ENCODE results near the gene NDST1.

NDST1 gene

DNA sequence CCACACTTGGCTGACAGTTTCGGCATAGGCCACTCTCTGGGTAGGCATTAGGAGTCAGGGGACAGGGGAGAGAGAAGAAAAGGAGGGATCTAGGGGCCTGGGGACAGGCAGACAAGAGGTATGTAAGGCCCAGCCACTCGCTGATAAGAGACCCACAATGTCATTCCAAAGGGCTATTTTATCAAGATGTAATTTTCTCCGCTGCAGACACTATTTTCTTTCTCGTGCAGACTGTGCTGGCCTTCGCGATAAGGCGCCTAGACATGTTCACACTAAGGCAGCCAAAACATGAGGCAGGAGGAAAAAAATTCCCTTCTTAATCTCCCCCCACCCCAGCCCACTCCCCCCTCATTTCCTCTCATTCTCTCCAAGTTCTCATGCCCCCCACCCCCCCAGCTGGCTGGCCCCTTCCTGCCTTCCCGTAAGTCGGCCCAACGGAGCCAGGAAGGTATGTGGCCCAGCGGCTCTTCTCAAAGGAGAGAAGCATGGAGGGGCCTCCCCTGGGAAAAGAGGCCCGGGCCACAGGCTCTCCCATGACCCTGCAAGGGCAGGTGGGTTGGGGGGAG lies 87.6 kb downstream of the NDST1 start:
- H3K4me3 ChIP-seq (ENCODE audit: low read length): no peak overlapping the region
- DNase-seq (ENCODE audit: low read depth): no peak
- no peak for TF ChIP-seq CTCF (conservative IDR thresholded peaks at IDR 0.05; ENCODE audit: low read length)

- no peak overlapping the region for H3K4me3 ChIP-seq (ENCODE audit: low read length)
- no peak for DNase-seq (ENCODE audit: low read depth)
- no peak for TF ChIP-seq CTCF (conservative IDR thresholded peaks at IDR 0.05; ENCODE audit: low read length)
These were observed 88.4 kb downstream of the NDST1 start for GRCh38 chr5:150596313-150596712.

- no peak overlapping the region for H3K4me3 ChIP-seq (ENCODE audit: low read length)
- no peak for DNase-seq (ENCODE audit: low read depth)
- no peak for TF ChIP-seq CTCF (conservative IDR thresholded peaks at IDR 0.05; ENCODE audit: low read length)
These were observed 88.9 kb downstream of the NDST1 start for GRCh38 chr5:150596826-150597225.

DNA sequence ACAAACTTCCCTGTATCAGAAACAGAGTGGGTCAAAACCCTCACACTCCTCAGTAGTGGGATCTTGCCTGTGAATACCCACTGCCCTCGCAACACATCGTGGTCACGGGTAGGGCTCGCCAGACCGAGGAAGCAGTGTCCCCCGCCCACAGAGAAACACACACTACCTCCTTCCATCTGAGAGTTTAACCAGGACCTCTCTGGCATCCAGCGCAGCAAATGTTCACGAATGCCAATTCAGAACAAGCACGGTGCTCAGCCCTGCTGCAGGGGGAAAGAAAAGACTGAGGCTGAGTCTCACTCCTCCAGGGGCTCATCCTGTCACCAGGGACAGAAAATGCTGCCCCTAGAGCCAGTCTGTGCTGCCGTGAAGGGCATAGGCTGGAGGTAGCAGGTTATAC lies 90.1 kb downstream of the NDST1 start:
- H3K4me3 ChIP-seq (ENCODE audit: low read length): no peak overlapping the region
- no peak for DNase-seq (ENCODE audit: low read depth)
- TF ChIP-seq CTCF (conservative IDR thresholded peaks at IDR 0.05; ENCODE audit: low read length): no peak

GRCh38 chr5:150598821-150599273 lies 90.9 kb downstream of the NDST1 start:
- no peak for TF ChIP-seq CTCF (conservative IDR thresholded peaks at IDR 0.05; ENCODE audit: low read length)
- DNase-seq (ENCODE audit: low read depth): no peak
- no peak overlapping the region for H3K4me3 ChIP-seq (ENCODE audit: low read length)

GRCh38 chr5:150599281-150599680 lies 91.3 kb downstream of the NDST1 start:
- no peak for TF ChIP-seq CTCF (conservative IDR thresholded peaks at IDR 0.05; ENCODE audit: low read length)
- no peak overlapping the region for H3K4me3 ChIP-seq (ENCODE audit: low read length)
- DNase-seq (ENCODE audit: low read depth): no peak

GRCh38 chr5:150599917-150600511 lies 92.1 kb downstream of the NDST1 start:
- TF ChIP-seq CTCF (conservative IDR thresholded peaks at IDR 0.05; ENCODE audit: low read length): no peak
- H3K4me3 ChIP-seq (ENCODE audit: low read length): no peak overlapping the region
- DNase-seq (ENCODE audit: low read depth): peak; percentile 45

All from AG10803 (cell line).